Neural progenitor cell (in vitro differentiated cells): Measurements from ENCODE around the gene MGLL. TPM values are rescaled to one million over a fixed set of nuclear protein-coding genes. Genes with fewer than 3 reads are reported as not detected.

Source experiments
- DNase-seq: peaks from one replicate; pipeline ENCODE4 v3.0.0-alpha.2; 2016; ENCODE audit warnings: low spot score
- H2AFZ ChIP-seq: fragments of 200-600 bp; sonication (generic); replicated peaks from 2 replicates; pipeline ENCODE4 v1.6.1; 2016; ENCODE audit warnings: antibody characterized with exemption
- H3F3A ChIP-seq: fragments of 200-600 bp; sonication (generic); 2 replicates; pipeline ENCODE4 v1.6.1; 2016; ENCODE audit warnings: antibody characterized with exemption, low read depth
- H3K27ac ChIP-seq: fragments of 200-600 bp; sonication (generic); 2 replicates; pipeline ENCODE4 v1.5.1; 2016; ENCODE audit warnings: mild to moderate bottlenecking
- H3K27me3 ChIP-seq: fragments of 200-600 bp; sonication (generic); 2 replicates; pipeline ENCODE4 v1.6.1; 2016; ENCODE audit warnings: mild to moderate bottlenecking, moderate library complexity
- H3K36me3 ChIP-seq: fragments of 200-600 bp; sonication (generic); 2 replicates; pipeline ENCODE4 v1.5.1; 2016
- H3K4me1 ChIP-seq: fragments of 200-600 bp; sonication (generic); 2 replicates; pipeline ENCODE4 v1.6.1; 2016; ENCODE audit warnings: mixed run types
- H3K4me2 ChIP-seq: fragments of 200-600 bp; sonication (generic); 2 replicates; pipeline ENCODE4 v1.6.1; 2016
- H3K4me3 ChIP-seq: fragments of 200-600 bp; sonication (generic); 2 replicates; pipeline ENCODE4 v1.5.1; 2016
- H3K79me2 ChIP-seq: fragments of 200-600 bp; sonication (generic); 2 replicates; pipeline ENCODE4 v1.6.1; 2016; ENCODE audit warnings: low read depth
- H3K9ac ChIP-seq: fragments of 200-600 bp; sonication (generic); 2 replicates; pipeline ENCODE4 v1.6.1; 2016
- H3K9me3 ChIP-seq: fragments of 200-600 bp; sonication (generic); 2 replicates; pipeline ENCODE4 v1.5.1; 2016; ENCODE audit warnings: low read depth
- H4K20me1 ChIP-seq: fragments of 200-600 bp; sonication (generic); 2 replicates; pipeline ENCODE4 v1.6.1; 2016; ENCODE audit warnings: low read depth
- H3K27ac Mint-ChIP-seq: 3 replicates; pipeline ENCODE4 v1.8.0; 2021; ENCODE audit warnings: mixed read lengths
- H3K27me3 Mint-ChIP-seq: 2 replicates; pipeline ENCODE4 v1.8.0; 2022; ENCODE audit warnings: low read depth, mild to moderate bottlenecking, inconsistent platforms, moderate library complexity, mixed read lengths; ENCODE audit not compliant: insufficient read depth
- H3K36me3 Mint-ChIP-seq: 3 replicates; pipeline ENCODE4 v1.8.0; 2021; ENCODE audit warnings: mixed read lengths
- H3K4me1 Mint-ChIP-seq: 3 replicates; pipeline ENCODE4 v1.8.0; 2021; ENCODE audit warnings: mixed read lengths
- H3K4me3 Mint-ChIP-seq: 3 replicates; pipeline ENCODE4 v1.8.0; 2021; ENCODE audit warnings: mild to moderate bottlenecking, moderate library complexity, mixed read lengths
- H3K9me3 Mint-ChIP-seq: 3 replicates; pipeline ENCODE4 v1.8.0; 2020; ENCODE audit warnings: mixed read lengths
- CTCF ChIP-seq: fragments of 200-600 bp; sonication (generic); IDR thresholded peaks from 2 replicates; pipeline ENCODE4 v1.5.1; 2017; ENCODE audit warnings: antibody characterized with exemption, mild to moderate bottlenecking
- EZH2 ChIP-seq: fragments of 200-600 bp; sonication (generic); IDR thresholded peaks from 2 replicates; pipeline ENCODE4 v1.6.1; 2017; ENCODE audit warnings: antibody characterized with exemption, mild to moderate bottlenecking, moderate library complexity
- EZH2phosphoT487 ChIP-seq: fragments of 200-600 bp; sonication (generic); IDR thresholded peaks from 2 replicates; pipeline ENCODE4 v1.6.1; 2017; ENCODE audit warnings: antibody characterized with exemption
- total RNA-seq: library from RNA; depleted of rRNA; stranded (reverse); fragments of >200 nt; gene quantifications from 2 replicates; pipeline ENCODE4 v1.2.3, GENCODE V29; 2015; ENCODE audit warnings: low replicate concordance

Gene MGLL
- total RNA-seq, 1 donor from 2014 or later, result 0.15 TPM

GRCh38 chr3:127847236-127847720, 25.0 kb upstream of the MGLL start:
- no peak overlapping the region for H3K27ac Mint-ChIP-seq
- no peaks in the 10 kb centered on the region for H3K9me3 Mint-ChIP-seq
- Histone ChIP-seq H3K4me3 (no peak overlapping the region), H3K4me2 (no peak overlapping the region), H3K27ac (no peak overlapping the region), H2AFZ (no peak overlapping the region), H3K9me3 (no peaks in the 10 kb centered on the region), H3K27me3 (no peaks in the 10 kb centered on the region), H4K20me1 (no peaks in the 10 kb centered on the region), H3F3A (no peaks in the 10 kb centered on the region), H3K4me1 (peaks cover 13% of the 10 kb centered on the region), H3K36me3 (no peaks in the 10 kb centered on the region), H3K9ac (no peak overlapping the region), H3K79me2 (no peaks in the 10 kb centered on the region)
- DNase-seq, result no peak
- H3K4me1 Mint-ChIP-seq, result peaks cover 24% of the 10 kb centered on the region
- H3K4me3 Mint-ChIP-seq, result no peak overlapping the region
- TF ChIP-seq CTCF (no peak), EZH2 (no peak), EZH2phosphoT487 (no peak)
- peaks cover 2% of the 10 kb centered on the region for H3K27me3 Mint-ChIP-seq
- H3K36me3 Mint-ChIP-seq, result no peaks in the 10 kb centered on the region

DNA sequence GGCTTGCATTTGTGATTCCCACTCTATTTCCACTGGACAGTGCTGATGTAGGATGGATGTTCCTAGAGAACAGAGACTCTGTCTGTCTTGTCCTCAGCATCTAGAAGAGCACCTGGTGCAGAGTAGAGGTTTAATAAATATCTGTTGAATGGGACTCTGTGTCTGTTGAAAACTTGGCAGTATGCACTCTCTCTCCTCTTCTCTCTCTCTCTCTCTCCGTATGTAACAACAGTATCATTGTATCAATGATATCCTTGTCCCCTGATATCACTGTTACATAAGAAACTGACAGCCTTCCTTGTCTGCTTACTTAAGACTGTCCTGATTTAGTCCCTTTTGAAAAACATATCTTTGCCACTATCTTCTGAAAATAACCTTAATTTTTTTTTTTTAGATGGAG, 24.3 kb upstream of the MGLL start:
- no peaks in the 10 kb centered on the region for H3K9me3 ChIP-seq
- H3K4me3 Mint-ChIP-seq, result no peak overlapping the region
- no peak overlapping the region for H3K27ac ChIP-seq
- H3K27me3 ChIP-seq, result no peaks in the 10 kb centered on the region
- peaks cover 18% of the 10 kb centered on the region for H3K4me1 Mint-ChIP-seq
- H3K36me3 Mint-ChIP-seq, result no peaks in the 10 kb centered on the region
- DNase-seq, result no peak
- H3K27me3 Mint-ChIP-seq, result peaks cover 5% of the 10 kb centered on the region
- no peaks in the 10 kb centered on the region for H3K9me3 Mint-ChIP-seq
- no peaks in the 10 kb centered on the region for H3K79me2 ChIP-seq
- TF ChIP-seq EZH2, result no peak
- no peak for TF ChIP-seq EZH2phosphoT487
- no peak for TF ChIP-seq CTCF
- H3K36me3 ChIP-seq, result no peaks in the 10 kb centered on the region
- H3K4me3 ChIP-seq, result no peak overlapping the region
- no peaks in the 10 kb centered on the region for H3F3A ChIP-seq
- no peak overlapping the region for H3K4me2 ChIP-seq
- no peaks in the 10 kb centered on the region for H4K20me1 ChIP-seq
- no peak overlapping the region for H2AFZ ChIP-seq
- no peak overlapping the region for H3K27ac Mint-ChIP-seq
- peaks cover 9% of the 10 kb centered on the region for H3K4me1 ChIP-seq
- H3K9ac ChIP-seq, result no peak overlapping the region

- H3K4me3 ChIP-seq, result no peak overlapping the region
- Mint-ChIP-seq H3K27me3 (peaks cover 9% of the 10 kb centered on the region), H3K27ac (no peak overlapping the region), H3K4me1 (peaks cover 14% of the 10 kb centered on the region), H3K36me3 (no peaks in the 10 kb centered on the region), H3K9me3 (no peaks in the 10 kb centered on the region), H3K4me3 (no peak overlapping the region)
- no peaks in the 10 kb centered on the region for H3K36me3 ChIP-seq
- H3K27ac ChIP-seq, result no peak overlapping the region
- no peaks in the 10 kb centered on the region for H3K9me3 ChIP-seq
- TF ChIP-seq CTCF (no peak), EZH2 (no peak), EZH2phosphoT487 (no peak)
- H3K4me2 ChIP-seq, result no peak overlapping the region
- no peaks in the 10 kb centered on the region for H3F3A ChIP-seq
- H3K9ac ChIP-seq, result no peak overlapping the region
- no peak overlapping the region for H2AFZ ChIP-seq
- H3K27me3 ChIP-seq, result no peaks in the 10 kb centered on the region
- H3K4me1 ChIP-seq, result peaks cover 6% of the 10 kb centered on the region
- no peaks in the 10 kb centered on the region for H3K79me2 ChIP-seq
- no peaks in the 10 kb centered on the region for H4K20me1 ChIP-seq
- DNase-seq, result no peak
These were observed 22.1 kb upstream of the MGLL start for GRCh38 chr3:127844326-127844942.
